Activated CD8-positive, alpha-beta memory T cell treated with anti-CD3 and anti-CD28 coated beads, Interleukin-2, amount 50 U/mL, for 1 hour (primary cell): ENCODE measurements around the gene SLC39A6.
"Not testable (repeated sequence)": the region's sequence is repeated elsewhere in the genome, so short reads cannot be mapped to it uniquely, and the experiment has no call there.

ENCODE experiments used
- DNase-seq: peaks from one replicate; pipeline ENCODE4 v3.0.0-alpha.2; 2020; ENCODE audit errors: extremely low read depth

SLC39A6 gene

GRCh38 chr18:36129300-36130038 is at the start of gene SLC39A6, which contains the start of gene ELP2:
TSS of gene SLC39A6 (minus strand) at chr18:36129340. CDS start at chr18:36127007, 2,333 bp downstream.
TSS of gene ELP2 (plus strand) at chr18:36129899. CDS start at chr18:36129934, 35 bp downstream.
- DNase-seq, result peak; percentile 80

DNA sequence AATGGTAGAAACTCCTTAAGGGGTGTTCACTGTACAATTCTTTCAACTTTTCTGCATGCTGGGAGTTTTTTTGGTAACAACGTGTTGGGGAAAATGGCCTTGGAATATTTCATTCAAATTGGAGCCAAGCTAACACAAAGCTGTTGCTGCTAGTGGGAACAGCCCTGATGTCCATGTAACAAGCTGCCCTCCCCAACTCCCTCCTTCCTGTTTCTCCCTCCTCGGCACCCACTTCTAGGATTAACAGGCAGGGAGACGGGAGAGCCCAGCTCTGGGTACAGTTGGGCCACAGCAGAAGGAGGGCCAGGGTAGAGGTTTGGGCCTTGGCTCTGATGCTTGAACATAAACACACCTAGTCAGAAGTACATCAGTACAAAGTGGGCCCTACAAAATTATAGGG is 48.8 kb upstream of the SLC39A6 start:
- no peak for DNase-seq

DNA sequence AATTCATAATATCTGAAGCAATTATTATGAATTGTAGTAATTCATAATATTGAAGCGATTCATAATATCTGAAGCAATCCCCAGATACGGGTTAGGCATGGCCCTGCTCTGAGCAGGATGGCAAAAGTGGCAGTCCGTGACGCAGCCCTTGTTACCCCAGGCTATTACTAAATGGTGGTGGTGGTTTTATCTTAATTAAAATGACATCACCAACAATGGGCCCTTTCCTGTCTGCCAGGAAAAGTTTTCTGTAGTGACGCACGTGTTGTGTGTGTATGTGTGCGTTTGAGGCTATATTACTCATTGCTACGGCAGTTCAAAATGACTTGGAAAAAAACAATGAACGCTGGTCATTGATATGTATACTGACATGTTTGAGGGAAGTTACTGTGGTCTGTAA is 47.6 kb upstream of the SLC39A6 start:
- DNase-seq, result no peak

- DNase-seq, result no peak
Observed at GRCh38 chr18:36176177-36176584, 47.0 kb upstream of the SLC39A6 start.

DNA sequence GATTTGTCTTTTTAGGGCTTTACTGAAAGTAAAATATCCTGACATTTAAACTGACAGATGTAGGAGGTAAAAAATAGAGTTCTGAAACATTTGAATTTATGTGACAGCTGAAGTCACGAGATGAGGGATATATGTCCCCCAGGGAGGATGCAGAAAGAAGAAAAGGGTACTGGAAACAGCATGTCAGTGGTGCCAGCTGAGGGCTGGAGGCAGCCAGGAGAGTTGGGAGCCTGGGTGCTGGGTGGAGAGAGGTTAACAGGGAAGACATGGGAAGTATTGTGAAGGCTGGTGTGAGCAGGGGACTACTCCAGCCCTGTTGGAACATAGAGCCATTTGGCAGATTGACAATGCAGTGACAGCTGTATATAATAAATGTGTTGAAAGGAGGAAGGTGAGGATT is 46.3 kb upstream of the SLC39A6 start:
- no peak for DNase-seq

GRCh38 chr18:36169938-36170337 is 40.8 kb upstream of the SLC39A6 start:
- DNase-seq, result no peak

- not testable (repeated sequence) for DNase-seq
Observed at GRCh38 chr18:36168296-36168695, 39.2 kb upstream of the SLC39A6 start.

DNA sequence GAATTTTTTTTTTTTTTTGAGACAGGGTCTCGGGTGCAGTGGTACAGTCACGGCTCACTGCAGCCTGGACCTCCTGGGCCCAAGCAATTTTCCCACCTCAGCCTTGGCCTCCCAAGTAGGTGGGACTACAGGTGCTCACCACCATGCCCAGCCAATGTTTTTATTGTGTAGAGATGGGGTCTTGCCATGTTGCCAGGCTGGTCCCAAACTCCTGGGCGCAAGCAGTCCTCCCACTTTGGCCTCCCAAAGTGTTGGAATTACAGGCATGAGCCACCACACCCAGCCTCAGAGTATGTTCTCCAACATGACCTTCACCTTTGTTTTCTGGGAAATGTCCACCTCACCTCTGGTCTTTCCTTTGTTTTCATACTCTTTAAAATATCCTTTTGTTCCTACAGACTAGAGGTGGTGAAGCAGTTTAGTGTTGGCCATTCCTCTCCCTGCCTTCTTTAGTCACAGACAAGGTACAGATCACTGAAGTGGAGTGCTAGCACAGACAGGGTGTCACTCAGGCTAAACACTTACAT is 38.6 kb upstream of the SLC39A6 start:
- no peak for DNase-seq

- no peak for DNase-seq
Observed at GRCh38 chr18:36162981-36163380, 33.8 kb upstream of the SLC39A6 start.

DNA sequence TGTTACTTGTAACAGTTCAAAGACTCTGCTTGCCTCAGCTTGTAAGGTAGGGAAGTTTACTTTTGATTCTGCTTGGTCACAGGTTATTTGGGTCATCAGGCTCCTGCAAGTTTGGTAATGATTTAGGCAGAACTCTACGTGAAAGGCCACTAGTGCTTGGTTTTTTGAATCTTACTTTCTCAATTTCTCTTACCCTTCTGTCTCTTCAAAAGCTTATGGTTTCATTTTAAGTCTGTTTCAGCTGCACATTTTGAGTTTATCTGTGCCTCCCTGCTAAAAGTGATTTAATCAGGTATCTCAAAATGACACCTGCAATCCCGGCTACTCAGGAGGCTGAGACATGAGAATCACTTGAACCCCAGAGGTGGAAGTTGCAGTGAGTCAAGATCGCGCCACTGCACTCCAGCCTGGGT is 31.8 kb upstream of the SLC39A6 start:
- DNase-seq, result no peak

- DNase-seq, result no peak
Observed at GRCh38 chr18:36158266-36158867, 29.2 kb upstream of the SLC39A6 start.

DNA sequence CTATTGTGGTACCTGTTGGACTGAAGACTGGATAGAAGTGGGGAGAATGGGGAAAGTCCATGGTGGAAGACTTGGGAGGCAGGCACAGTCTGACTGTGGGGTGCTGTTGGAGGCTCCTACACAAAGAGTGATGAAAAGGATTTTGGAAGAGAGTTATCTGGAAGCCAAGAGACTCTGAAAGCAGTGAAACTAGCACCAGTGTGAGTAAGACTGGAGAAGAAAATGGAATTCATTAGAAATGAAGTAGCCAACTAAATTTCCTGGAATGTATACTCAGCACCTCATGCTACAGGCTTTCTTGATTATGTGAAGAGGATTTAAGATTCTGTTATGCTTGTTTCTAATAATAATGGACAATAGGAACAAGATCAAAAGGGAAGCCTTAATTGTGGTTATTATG is 28.3 kb upstream of the SLC39A6 start:
- no peak for DNase-seq

- DNase-seq, result no peak
Observed at GRCh38 chr18:36155851-36156757, 27.0 kb upstream of the SLC39A6 start.

GRCh38 chr18:36153771-36154170 is 24.6 kb upstream of the SLC39A6 start:
- no peak for DNase-seq

GRCh38 chr18:36153203-36153602 is 24.1 kb upstream of the SLC39A6 start:
- DNase-seq, result no peak

GRCh38 chr18:36152781-36153180 is 23.6 kb upstream of the SLC39A6 start:
- DNase-seq, result no peak

DNA sequence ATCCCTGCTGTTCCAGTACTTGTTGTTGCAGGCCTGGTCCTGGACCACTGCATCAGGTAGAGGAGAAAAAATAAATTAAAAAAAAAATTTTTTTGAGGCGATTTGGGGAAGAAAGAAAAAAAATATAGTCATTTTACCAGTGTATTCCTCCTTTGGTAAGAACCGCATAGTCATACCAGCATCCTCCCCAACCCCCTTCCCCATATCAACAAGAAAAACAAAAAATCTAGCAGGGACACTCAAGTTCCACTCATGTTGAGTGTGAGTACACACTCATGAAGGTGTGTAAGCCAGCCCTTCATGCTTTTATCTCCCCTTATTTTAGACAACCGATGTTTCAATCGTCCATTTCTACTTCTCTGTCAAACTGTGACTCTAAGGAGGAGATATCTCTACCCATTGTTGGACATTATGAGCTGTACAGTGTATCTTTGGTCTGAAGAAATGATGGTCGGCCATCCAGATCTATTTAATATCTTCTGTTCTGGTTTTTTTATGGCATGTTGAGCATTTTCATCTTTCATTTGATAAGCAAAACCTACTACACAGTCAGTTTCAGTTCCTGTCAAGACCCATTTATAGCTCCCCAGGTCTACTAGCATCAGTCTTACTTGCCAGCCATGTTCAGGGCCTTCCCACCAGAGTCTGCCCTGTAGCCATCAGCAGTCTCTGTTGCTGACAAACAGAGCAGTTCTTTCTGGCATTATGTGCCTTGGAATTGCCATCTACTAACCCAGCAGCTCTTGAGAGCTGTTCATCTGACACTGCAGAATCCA is 20.6 kb upstream of the SLC39A6 start:
- DNase-seq, result no peak

GRCh38 chr18:36143391-36143790 is 14.3 kb upstream of the SLC39A6 start:
- no peak for DNase-seq

- DNase-seq, result no peak
Observed at GRCh38 chr18:36142751-36143150, 13.6 kb upstream of the SLC39A6 start.

GRCh38 chr18:36141576-36141975 is 12.4 kb upstream of the SLC39A6 start:
- no peak for DNase-seq

GRCh38 chr18:36139245-36139644 is 10.1 kb upstream of the SLC39A6 start:
- no peak for DNase-seq
